Heart right ventricle (tissue), 16 donors: ENCODE data around the gene UPK3A. TPM values are rescaled to one million over a fixed set of nuclear protein-coding genes. Genes with fewer than 3 reads are reported as not detected.
A peak's percentile ranks its signal among the peaks of the same experiment; 100 is the strongest.

Source experiments
- ATAC-seq, 8 donors: fragments of 200-7000 bp; cut with Tn5 transposase; one replicate each; pipeline ENCODE4 v1.9.1; 2020; ENCODE audit warnings: mild to moderate bottlenecking in 8 of 8, moderate library complexity in 8 of 8, moderate number of reproducible peaks in 1 of 8
- DNase-seq, 2 donors: peaks; one replicate each; pipeline ENCODE4 v3.0.0-alpha.2; 2020
- H3K27ac ChIP-seq, 10 donors: fragments of 200-600 bp; sonication (generic) in 2 of 10; one replicate each; pipeline versions ENCODE4 v1.5.0 to v1.8.0; 2020 to 2022; ENCODE audit warnings: mild to moderate bottlenecking in 3 of 10
- H3K27me3 ChIP-seq, 7 donors: fragments of 200-600 bp; one replicate each; pipeline ENCODE4 v1.8.0; 2021 to 2022; ENCODE audit warnings: mild to moderate bottlenecking in 2 of 7
- H3K36me3 ChIP-seq, 9 donors: fragments of 200-600 bp; sonication (generic) in 1 of 9; one replicate each; pipeline versions ENCODE4 v1.5.0 to v1.8.0; 2020 to 2022; ENCODE audit warnings: mild to moderate bottlenecking in 2 of 9
- H3K4me1 ChIP-seq, 9 donors: fragments of 200-600 bp; sonication (generic) in 1 of 9; one replicate each; pipeline versions ENCODE4 v1.5.0 to v1.8.0; 2020 to 2022; ENCODE audit warnings: mild to moderate bottlenecking in 4 of 9
- H3K4me3 ChIP-seq, 10 donors: fragments of 200-600 bp; sonication (generic) in 2 of 10; one replicate each; pipeline versions ENCODE4 v1.5.0 to v1.8.0; 2020 to 2022; ENCODE audit warnings: mild to moderate bottlenecking in 7 of 10, moderate library complexity in 2 of 10
- H3K9me3 ChIP-seq, 11 donors: fragments of 200-600 bp in 10 of 11; sonication (generic) in 2 of 11; one replicate each; pipeline versions ENCODE4 v1.5.0 to v1.8.0; 2013 to 2022; ENCODE audit warnings: mild to moderate bottlenecking in 2 of 11, control low read depth in 1 of 11, moderate library complexity in 1 of 11
- WGBS, 2 donors: extraction: QIAGEN DNeasy Blood & Tissue Kit; methylation state at CpG; one replicate each; pipeline ENCODE4 v1.1.7; 2013; ENCODE audit warnings: inconsistent platforms in 1 of 2; 5-methylcytosine and 5-hydroxymethylcytosine counted together
- intact Hi-C, 10 donors: fragments of 100-400 bp; cut with DNase I; formaldehyde crosslinking; loops; one replicate each; pipeline versions ENCODE4 v1.11.1 to v1.14.2; 2022
- polyA plus RNA-seq, 2 donors: library from polyadenylated mRNA; stranded (reverse); fragments of 200-250 nt; gene quantifications; one replicate each; pipeline ENCODE4 v1.2.3, GENCODE V29; 2013
- total RNA-seq, 10 donors: library from RNA; stranded (reverse); fragmentation: NEBNext Ultra II Directional in 3 of 10; extraction: Animal tissue kit (Norgen Biotek cat#: 25700) in 3 of 10; gene quantifications; one replicate each; pipeline versions ENCODE4 v1.2.1 to v1.2.4, GENCODE V29; 2021 to 2023
- TF ChIP-seq, protein P1 (sequence below), 9 donors: fragments of 200-600 bp; sonication (generic) in 2 of 9; IDR thresholded peaks; one replicate each; pipeline versions ENCODE4 v1.5.0 to v1.8.0; 2021 to 2022; ENCODE audit warnings: antibody characterized with exemption in 9 of 9, mild to moderate bottlenecking in 5 of 9, moderate library complexity in 1 of 9
- donor health status: Arrhythmogenic right ventricular cardiomyopathy.
- donor health status: ischemic (EF 13 %, LVEDD 7.1; RV severe dilation, severe dysfunction).
- donor health status: healthy with polysubstance abuse.
- donor health status: DM: no; HTN: yes; CAD: no.
- donor health status: DM: no; HTN: no; CAD: no.
- donor health status: ischemic (EF 25% LVEDD 6.9; RV normal size, moderate dysfunction).
- donor health status: ischemic (EF 25% LVEDD 5.7; RV mildly dilated, moderate dysfunction).
- donor health status: healthy.
- donor health status: DM: yes; HTN: yes; CAD: no.
- donor health status: Ischemic cardiomyopathy.
- donor health status: ischemic (EF 35%, LVEDD 5.7; RV mildly dilated, moderate dysfunction).
- donor health status: nonischemic (EF 11% LVEDD 7.7; RV severe dilation, severe dysfunction).
- donor health status: DM: yes; HTN: yes; CAD: no.
- donor health status: PGD.
- donor health status: ischemic (EF 29% LVEDD 5.4; RV normal size, mild dysfunction).
- donor health status: nonischemic (EF 23%, LVEDD 6.1; RV moderate dilation, normal function).

The UPK3A gene
- total and polyA plus RNA-seq, 12 donors, result 0.48 TPM; not detected in 11

DNA sequence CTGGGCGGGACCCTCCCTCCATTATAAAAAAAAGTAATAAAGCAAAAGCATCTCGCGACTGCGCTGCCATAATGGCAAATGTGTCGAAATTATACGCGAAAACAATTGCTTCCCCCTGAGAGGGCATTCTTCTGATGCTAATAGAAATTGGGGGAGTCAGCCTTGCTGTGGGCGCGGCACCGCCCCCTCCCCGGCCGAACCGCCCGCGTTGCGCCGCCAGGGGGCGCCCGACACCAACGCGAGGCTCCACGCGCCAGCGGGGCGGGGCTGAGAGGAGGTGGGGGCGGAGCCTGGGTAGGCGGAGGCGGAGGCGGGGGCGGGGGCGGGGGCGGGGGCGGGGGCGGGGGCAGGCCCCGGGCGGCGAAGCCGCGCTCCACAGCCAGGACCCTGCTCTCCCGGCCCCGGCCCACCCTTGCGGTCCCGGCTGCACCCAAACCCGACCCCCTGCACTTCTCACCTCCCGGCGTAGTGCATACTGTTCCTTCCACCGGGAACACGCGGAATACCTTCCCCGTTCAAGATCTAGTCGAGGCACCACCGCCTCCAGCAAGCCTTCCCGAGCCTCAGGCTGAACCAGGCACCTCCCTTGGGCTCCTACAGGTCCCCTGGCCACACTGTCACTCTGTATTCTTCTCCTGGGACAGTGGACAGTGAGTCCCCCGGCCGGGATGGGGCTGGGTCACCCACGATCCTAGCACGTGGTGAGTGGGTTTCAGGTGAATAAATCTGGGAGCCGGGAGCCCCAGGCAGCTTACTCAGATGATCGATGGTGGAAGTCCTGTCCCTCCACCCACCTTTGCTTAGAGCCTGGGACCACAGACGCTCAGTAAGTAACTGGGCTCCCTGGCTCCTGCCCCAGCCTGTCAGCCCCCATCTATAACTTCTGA lies 15.5 kb upstream of the UPK3A start:
- peak overlapping the region in 4 of 10 donors; percentile 16 to 71 (median 21) for H3K27ac ChIP-seq
- H3K4me1 ChIP-seq, result peaks cover 7 to 52% (median 31%) of the 10 kb centered on the region in 9 donors
- no peaks in the 10 kb centered on the region for H3K36me3 ChIP-seq
- H3K4me3 ChIP-seq, result peak overlapping the region; percentile 16 to 70 (median 58)
- ATAC-seq (peak; percentile 75 to 88 (median 84)), DNase-seq (peak; percentile 83 to 89)
- 3 to 6% methylated on average over 34 to 50 of the region's 60 CpGs for WGBS, 2 donors
- H3K9me3 ChIP-seq, result no peaks in the 10 kb centered on the region
- H3K27me3 ChIP-seq, result peaks cover 0 to 12% (median 0%) of the 10 kb centered on the region in 7 donors
- intact Hi-C loops, result loop anchor here (1.0 to 10.0 kb wide), 8 partner anchors 166 to 444 kb away; no protein-coding TSS in a partner anchor
- TF ChIP-seq, protein P1, sequence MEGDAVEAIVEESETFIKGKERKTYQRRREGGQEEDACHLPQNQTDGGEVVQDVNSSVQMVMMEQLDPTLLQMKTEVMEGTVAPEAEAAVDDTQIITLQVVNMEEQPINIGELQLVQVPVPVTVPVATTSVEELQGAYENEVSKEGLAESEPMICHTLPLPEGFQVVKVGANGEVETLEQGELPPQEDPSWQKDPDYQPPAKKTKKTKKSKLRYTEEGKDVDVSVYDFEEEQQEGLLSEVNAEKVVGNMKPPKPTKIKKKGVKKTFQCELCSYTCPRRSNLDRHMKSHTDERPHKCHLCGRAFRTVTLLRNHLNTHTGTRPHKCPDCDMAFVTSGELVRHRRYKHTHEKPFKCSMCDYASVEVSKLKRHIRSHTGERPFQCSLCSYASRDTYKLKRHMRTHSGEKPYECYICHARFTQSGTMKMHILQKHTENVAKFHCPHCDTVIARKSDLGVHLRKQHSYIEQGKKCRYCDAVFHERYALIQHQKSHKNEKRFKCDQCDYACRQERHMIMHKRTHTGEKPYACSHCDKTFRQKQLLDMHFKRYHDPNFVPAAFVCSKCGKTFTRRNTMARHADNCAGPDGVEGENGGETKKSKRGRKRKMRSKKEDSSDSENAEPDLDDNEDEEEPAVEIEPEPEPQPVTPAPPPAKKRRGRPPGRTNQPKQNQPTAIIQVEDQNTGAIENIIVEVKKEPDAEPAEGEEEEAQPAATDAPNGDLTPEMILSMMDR (IDR thresholded peaks at IDR 0.05), result peak; percentile 80 to 98 (median 91)

DNA sequence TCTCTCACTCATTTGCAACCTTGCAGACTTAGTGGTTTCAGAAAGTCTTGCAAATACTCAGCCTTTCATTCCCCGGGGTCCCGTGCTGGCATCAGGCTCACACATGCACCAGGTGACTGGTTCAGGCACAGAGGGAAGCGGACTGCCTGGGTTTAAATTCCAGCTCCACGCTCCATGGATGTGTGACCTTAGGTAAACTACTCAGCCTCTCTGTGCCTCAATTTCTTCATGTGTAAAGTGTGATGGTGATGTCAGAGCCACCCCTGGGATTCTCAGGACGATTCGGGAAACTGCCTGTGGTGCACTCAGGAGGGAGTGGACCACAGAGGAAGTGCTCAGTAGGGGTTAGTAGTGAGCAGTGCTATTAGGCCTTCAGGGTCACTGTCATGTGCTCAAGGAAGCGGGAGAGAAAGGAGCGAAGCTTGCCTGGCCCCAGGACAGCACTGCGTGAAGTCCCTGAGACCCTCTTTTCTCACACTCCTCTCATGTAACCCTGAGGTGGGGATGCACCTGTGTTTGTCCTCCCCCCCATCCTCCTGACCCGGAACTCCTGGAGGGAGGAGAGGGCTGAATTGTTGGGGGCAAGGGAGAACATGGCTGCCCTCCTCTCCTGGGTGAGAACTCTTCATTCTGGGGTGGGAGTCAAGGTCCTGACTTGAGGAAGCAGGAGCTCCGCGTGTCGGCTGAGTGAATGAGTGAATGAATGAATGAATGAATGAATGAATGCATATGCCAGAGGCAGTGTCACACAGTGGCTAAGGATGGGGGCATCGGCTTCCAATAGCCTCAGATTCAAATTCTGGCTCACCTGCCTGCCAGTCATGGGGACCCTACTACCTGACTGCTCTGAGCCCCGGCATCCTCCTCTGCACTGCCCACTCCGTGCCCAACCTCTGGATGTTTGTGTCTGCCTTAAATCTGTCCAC lies 14.4 kb upstream of the UPK3A start:
- DNase-seq, result no peak
- Histone ChIP-seq H3K4me3 (no peak overlapping the region), H3K9me3 (no peaks in the 10 kb centered on the region), H3K27ac (peak overlapping the region in 3 of 10 donors; percentile 10 to 83 (median 21)), H3K4me1 (peaks cover 7 to 50% (median 31%) of the 10 kb centered on the region in 9 donors), H3K27me3 (peaks cover 0 to 12% (median 0%) of the 10 kb centered on the region in 7 donors), H3K36me3 (no peaks in the 10 kb centered on the region)
- TF ChIP-seq, protein P1 (IDR thresholded peaks at IDR 0.05), result peak in 1 of 9 donors; percentile 14
- intact Hi-C loops, result loop anchor here in 8 of 10 donors (2.0 to 10.0 kb wide), 7 partner anchors 37 to 282 kb away; partner anchors contain the start of gene FAM118A (in 3 of the 8)
- 78 to 79% methylated on average over 16 of the region's 16 CpGs for WGBS, 2 donors
- no peak for ATAC-seq

DNA sequence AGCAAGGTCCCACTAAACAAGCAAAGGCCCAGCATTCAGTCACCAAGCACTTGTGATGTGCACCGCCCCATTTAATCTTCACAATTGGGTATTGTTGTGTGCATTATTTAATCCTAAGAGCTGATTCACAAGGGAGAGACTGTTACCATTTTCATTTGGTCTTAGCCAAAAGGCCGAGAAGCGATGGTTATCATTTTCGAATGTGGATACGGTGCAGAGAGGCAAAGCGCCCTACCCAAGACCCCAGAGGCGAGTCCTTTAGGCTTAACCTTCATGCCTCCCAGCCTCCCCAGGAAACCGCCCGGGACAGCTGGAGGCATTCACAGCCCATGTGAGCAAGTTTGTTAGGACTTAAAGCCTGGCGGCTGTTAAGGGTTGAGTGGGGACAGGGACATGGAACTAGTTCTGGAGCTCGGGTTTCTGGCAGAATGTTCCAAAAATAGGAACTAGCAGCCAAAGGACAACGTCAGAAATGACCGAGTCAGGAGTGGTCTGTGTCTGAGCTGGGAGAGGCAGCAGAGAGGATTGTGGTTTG lies 13.0 kb upstream of the UPK3A start:
- H3K36me3 ChIP-seq, result no peaks in the 10 kb centered on the region
- TF ChIP-seq, protein P1 (IDR thresholded peaks at IDR 0.05), result no peak

More for the DNA sequence above, 13.0 kb upstream of the UPK3A start:
- peaks cover 0 to 12% (median 0%) of the 10 kb centered on the region in 7 donors for H3K27me3 ChIP-seq
- intact Hi-C loops, result loop anchor here in 9 of 10 donors (2.0 to 10.0 kb wide), 8 partner anchors 36 to 281 kb away; partner anchors contain the start of gene FAM118A (in 4 of the 9)
- H3K4me1 ChIP-seq, result peaks cover 7 to 50% (median 31%) of the 10 kb centered on the region in 9 donors
- H3K4me3 ChIP-seq, result no peak overlapping the region
- H3K27ac ChIP-seq, result peak overlapping the region; percentile 19 to 86 (median 80)
- no peaks in the 10 kb centered on the region for H3K9me3 ChIP-seq
- ATAC-seq, result peak; percentile 71 to 83 (median 78)
- DNase-seq, result peak; percentile 63
- 27 to 30% methylated on average over 13 of the region's 13 CpGs for WGBS, 2 donors
